Esophagus squamous epithelium (tissue), 4 donors: Measurements from ENCODE around the gene STXBP6.

Experiments
- CTCF ChIP-seq, 6 experiments: fragments of 450-650 bp in 4 of 6; fragments of 200-600 bp in 2 of 6; sonication (generic) in 2 of 6; IDR thresholded peaks; one replicate each; pipeline ENCODE4 v1.5.1; 2016 to 2019; ENCODE audit warnings: antibody characterized with exemption in 6 of 6, mild to moderate bottlenecking in 4 of 6, moderate library complexity in 4 of 6
- POLR2A ChIP-seq, 4 donors: fragments of 450-650 bp; IDR thresholded peaks; one replicate each; pipeline ENCODE4 v1.6.1; 2017; ENCODE audit warnings: antibody characterized with exemption in 4 of 4, mild to moderate bottlenecking in 4 of 4, moderate library complexity in 3 of 4

- no peak for TF ChIP-seq CTCF (IDR thresholded peaks at IDR 0.05)
- TF ChIP-seq POLR2A (IDR thresholded peaks at IDR 0.05): no peak
Observed at GRCh38 chr14:24848102-24848790, 201.7 kb downstream of the STXBP6 start.
